GM12878 (cell line): ENCODE data around the gene PRR3. TPM values are rescaled to one million over a fixed set of nuclear protein-coding genes. Genes with fewer than 3 reads are reported as not detected.
A peak's percentile ranks its signal among the peaks of the same experiment; 100 is the strongest.

Experiments
- ATAC-seq: fragments of 200-7000 bp; cut with Tn5 transposase; 3 replicates; pipeline ENCODE4 v1.9.1; 2020; ENCODE audit warnings: mild to moderate bottlenecking, moderate library complexity
- BruUV-seq: library from RNA; stranded (reverse); fragments of 400-500 nt; replicated peaks from 2 replicates; lab custom pipeline; 2021; lab: Mats Ljungman, UMichigan
- CTCF ChIA-PET: fragments of 300-600 bp; sonication (Branson Sonifier 250); formaldehyde crosslinking; extraction: SDS; loops from one replicate; lab custom pipeline; 2021; ENCODE audit warnings: inconsistent platforms; lab: Yijun Ruan, JAX
- POLR2A ChIA-PET: fragments of 350-600 bp; formaldehyde crosslinking; extraction: SDS; loops from one replicate; lab custom pipeline; 2021; ENCODE audit warnings: inconsistent platforms; lab: Charles Lee
- RAD21 ChIA-PET: fragments of 300-600 bp; sonication (Branson Sonifier 250); formaldehyde crosslinking; loops from one replicate; lab custom pipeline; 2023; ENCODE audit warnings: antibody characterized with exemption; ENCODE audit not compliant: unreplicated experiment; lab: Charles Lee
- SMC1A ChIA-PET: fragments of 300-600 bp; sonication (Branson Sonifier 250); formaldehyde crosslinking; loops from one replicate; lab custom pipeline; 2023; ENCODE audit not compliant: unreplicated experiment, uncharacterized antibody; lab: Charles Lee
- DNase-seq: peaks from one replicate; pipeline ENCODE4 v3.0.0-alpha.2; 2011; ENCODE audit warnings: low read depth, low spot score
- FAIRE-seq: peaks from 3 replicates; lab custom pipeline; 2011; peaks lifted over from hg19 to GRCh38; lab: Jason Lieb, UNC
- H2AFZ ChIP-seq: 2 replicates; pipeline ENCODE4 v1.6.0; 2011; ENCODE audit warnings: low read depth, low read length, control low read depth; ENCODE audit not compliant: control insufficient read depth
- H3K27ac ChIP-seq: 2 replicates; pipeline ENCODE4 v1.5.1; 2011; ENCODE audit warnings: control low read depth; ENCODE audit not compliant: control insufficient read depth, insufficient read depth
- H3K27me3 ChIP-seq, 2 experiments: replicated peaks in 1 of 2; 2 replicates each; pipeline versions ENCODE4 v1.6.0 to v1.6.1; 2011; ENCODE audit warnings: low read length in 1 of 2; ENCODE audit not compliant: control insufficient read depth in 2 of 2, insufficient read depth in 2 of 2
- H3K36me3 ChIP-seq, 2 experiments: 2 replicates each; pipeline ENCODE4 v1.5.1; 2011; ENCODE audit warnings: low read length in 1 of 2; ENCODE audit not compliant: control insufficient read depth in 2 of 2, insufficient read depth in 2 of 2
- H3K4me1 ChIP-seq: 2 replicates; pipeline ENCODE4 v1.6.1; 2011; ENCODE audit warnings: mild to moderate bottlenecking, low read length, moderate library complexity, mixed read lengths; ENCODE audit not compliant: control insufficient read depth, insufficient read depth
- H3K4me2 ChIP-seq: 2 replicates; pipeline ENCODE4 v1.6.0; 2011; ENCODE audit warnings: control low read depth; ENCODE audit not compliant: control insufficient read depth, insufficient read depth
- H3K4me3 ChIP-seq: fragments of 200-600 bp; sonication (generic); 2 replicates; pipeline ENCODE4 v1.5.1; 2016
- H3K79me2 ChIP-seq: 2 replicates; pipeline ENCODE4 v1.6.0; 2011; ENCODE audit warnings: low read length; ENCODE audit not compliant: control insufficient read depth, insufficient read depth
- H3K9ac ChIP-seq: 2 replicates; pipeline ENCODE4 v1.8.0; 2011; ENCODE audit warnings: low read length, control low read depth, mixed read lengths; ENCODE audit not compliant: control insufficient read depth, insufficient read depth
- H3K9me3 ChIP-seq: replicated peaks from 3 replicates; pipeline ENCODE4 v1.5.1; 2011; ENCODE audit warnings: mild to moderate bottlenecking, low read length; ENCODE audit not compliant: control insufficient read depth, insufficient read depth
- H4K20me1 ChIP-seq: 2 replicates; pipeline ENCODE4 v1.6.0; 2011; ENCODE audit not compliant: control insufficient read depth, insufficient read depth
- ATF7 ChIP-seq: fragments of 450-650 bp; IDR thresholded peaks from 2 replicates; pipeline ENCODE4 v1.6.1; 2016; ENCODE audit warnings: low read depth, mild to moderate bottlenecking
- BHLHE40 ChIP-seq, 2 experiments: fragments of 450-650 bp in 1 of 2; IDR thresholded peaks; 2 replicates each; pipeline ENCODE4 v1.6.1; 2011 to 2017; ENCODE audit warnings: low read depth in 2 of 2, borderline replicate concordance in 1 of 2, improper control_type of control experiment in 1 of 2, low read length in 1 of 2, mild to moderate bottlenecking in 1 of 2
- FOXK2 ChIP-seq: fragments of 450-650 bp; IDR thresholded peaks from 2 replicates; pipeline ENCODE4 v1.6.1; 2017; ENCODE audit warnings: mild to moderate bottlenecking, moderate library complexity
- HDGF ChIP-seq: fragments of 450-650 bp; IDR thresholded peaks from 2 replicates; pipeline ENCODE4 v1.6.1; 2016; ENCODE audit warnings: antibody characterized with exemption
- IKZF1 ChIP-seq: fragments of 450-650 bp; conservative IDR thresholded peaks from 2 replicates; pipeline ENCODE4 v1.6.1; 2017; ENCODE audit warnings: antibody characterized with exemption, mild to moderate bottlenecking
- IKZF2 ChIP-seq, 2 experiments: fragments of 450-650 bp; IDR thresholded peaks; 2 replicates each; pipeline ENCODE4 v1.6.1; 2017; ENCODE audit warnings: mild to moderate bottlenecking in 2 of 2, moderate library complexity in 2 of 2
- MAX ChIP-seq: IDR thresholded peaks from 2 replicates; pipeline ENCODE4 v1.6.1; 2012; ENCODE audit warnings: low read depth, low read length, improper control_type of control experiment
- MLLT1 ChIP-seq: fragments of 450-650 bp; IDR thresholded peaks from 2 replicates; pipeline ENCODE4 v1.6.1; 2016; ENCODE audit warnings: mild to moderate bottlenecking
- NBN ChIP-seq: fragments of 450-650 bp; IDR thresholded peaks from 2 replicates; pipeline ENCODE4 v1.6.1; 2016
- NFYB ChIP-seq: IDR thresholded peaks from 2 replicates; pipeline ENCODE4 v1.6.1; 2011; ENCODE audit warnings: low read depth, mild to moderate bottlenecking, low read length, improper control_type of control experiment, moderate library complexity; ENCODE audit not compliant: insufficient read depth
- NR2F1 ChIP-seq: fragments of 450-650 bp; conservative IDR thresholded peaks from 2 replicates; pipeline ENCODE4 v1.6.1; 2017; ENCODE audit warnings: mild to moderate bottlenecking
- PKNOX1 ChIP-seq: fragments of 450-650 bp; IDR thresholded peaks from 2 replicates; pipeline ENCODE4 v1.6.1; 2016; ENCODE audit warnings: mild to moderate bottlenecking
- RAD51 ChIP-seq: fragments of 450-650 bp; IDR thresholded peaks from 2 replicates; pipeline ENCODE4 v1.6.1; 2016; ENCODE audit warnings: moderate library complexity, mild to moderate bottlenecking, inconsistent platforms
- SP1 ChIP-seq: IDR thresholded peaks from one replicate; pipeline ENCODE4 v1.6.1; 2011; ENCODE audit warnings: low read depth, low read length
- TAF1 ChIP-seq: IDR thresholded peaks from 2 replicates; pipeline ENCODE4 v1.6.1; 2011; ENCODE audit warnings: mild to moderate bottlenecking, low read depth, low read length, borderline replicate concordance
- ZNF207 ChIP-seq: fragments of 450-650 bp; IDR thresholded peaks from 2 replicates; pipeline ENCODE4 v1.6.1; 2014; ENCODE audit warnings: antibody characterized with exemption, mild to moderate bottlenecking, borderline replicate concordance
- ZNF217 ChIP-seq: fragments of 450-650 bp; IDR thresholded peaks from 2 replicates; pipeline ENCODE4 v1.6.1; 2017; ENCODE audit warnings: antibody characterized with exemption, mild to moderate bottlenecking
- ZZZ3 ChIP-seq: IDR thresholded peaks from 2 replicates; pipeline ENCODE4 v1.6.1; 2011; ENCODE audit warnings: low read depth; ENCODE audit not compliant: control insufficient read depth, insufficient read length
- WGBS: methylation state at CpG from one replicate; pipeline ENCODE4 v1.1.6; 2016; ENCODE audit warnings: low lambda C conversion rate; ENCODE audit not compliant: insufficient replicate concordance, insufficient coverage; ENCODE audit errors: missing lambda C conversion rate; 5-methylcytosine and 5-hydroxymethylcytosine counted together
- in situ Hi-C: fragments of 300-500 bp; cut with MboI; formaldehyde crosslinking; loops from 9 replicates; pipeline ENCODE4 v1.14.3; 2018; ENCODE audit warnings: mixed read lengths
- intact Hi-C: fragments of 100-400 bp; cut with micrococcal nuclease; formaldehyde crosslinking; loops from one replicate; pipeline ENCODE4 v1.14.2; 2022; ENCODE audit not compliant: unreplicated experiment
- polyA plus RNA-seq, 11 experiments: library from polyadenylated mRNA; depleted of rRNA in 4 of 11; unstranded in 6 of 11; stranded (reverse) in 5 of 11; fragments of >200 nt; fragmentation: Nextera tagmentation in 4 of 11; fragmentation: Illumina TruSeq in 1 of 11; extraction: Ambion mirVana in 4 of 11; extraction: Trizol in 1 of 11; gene quantifications; 1 replicate in 1 of 11; 2 replicates in 10 of 11; pipeline versions ENCODE4 v1.2.1 to v1.2.3, GENCODE V29; 2011 to 2016; ENCODE audit warnings: inconsistent platforms in 2 of 11, missing spikeins in 2 of 11, low read depth in 1 of 11
- total RNA-seq, 4 experiments: library from RNA; depleted of rRNA in 3 of 4; stranded (reverse); fragments of >200 nt in 3 of 4; fragmentation: Illumina TruSeq in 1 of 4; extraction: Trizol in 1 of 4; gene quantifications; 2 replicates each; pipeline versions ENCODE4 v1.2.1 to v1.2.3, GENCODE V29; 2013 to 2021

The PRR3 gene
- total and polyA plus RNA-seq, 10 of the 15 experiments (the other 5 are each of a cell fraction or from before 2014, with no cell fraction given), result 14.0 to 38.2 (median 20.5) TPM

GRCh38 chr6:30533460-30534294 is 23.4 kb upstream of the PRR3 start:
- in situ Hi-C loops, result loop anchor here (5.0 kb wide), 1 partner anchor 41 kb away; no protein-coding TSS in a partner anchor
- 69% methylated on average over 15 of the region's 15 CpGs for WGBS
- H3K36me3 ChIP-seq, result no peaks in the 10 kb centered on the region
- H2AFZ ChIP-seq, result peak overlapping the region; percentile 54
- intact Hi-C loops, result loop anchor here (2.0 kb wide), 1 partner anchor 17 kb away; no protein-coding TSS in a partner anchor
- H3K4me2 ChIP-seq, result peak overlapping the region; percentile 30; the same call in 1 of the 2 replicates
- no peaks in the 10 kb centered on the region for H4K20me1 ChIP-seq
- CTCF ChIA-PET, result interaction anchor here (0.6 to 7.5 kb wide), 13 partner anchors 9 to 677 kb away, joined by 3 to 199 read pairs (median 10); partner anchors contain the start of gene DHX16
- RAD21 ChIA-PET, result interaction anchor here (0.7 to 5.2 kb wide), 8 partner anchors 8 to 80 kb away, joined by 3 to 77 read pairs (median 13); no protein-coding TSS in a partner anchor
- TF ChIP-seq HDGF, result no peak
- peak; percentile 43; the same call in 1 of the 2 replicates for TF ChIP-seq NR2F1
- TF ChIP-seq ATF7, result peak; percentile 54; the same call in 1 of the 2 replicates
- TF ChIP-seq NFYB, result peak; percentile 49; the same call in 1 of the 2 replicates
- peak in 1 of 2 experiments; percentile 15; a peak in 1 of 4 replicates for TF ChIP-seq IKZF2 (IDR thresholded peaks at IDR 0.05)
- peak; percentile 68; the same call in 1 of the 2 replicates for TF ChIP-seq FOXK2
- 0 out of 2 replicates have a peak, but pooled peaks have one; percentile 45 for TF ChIP-seq NBN
- TF ChIP-seq ZNF207, result no peak
- peak; percentile 88 for TF ChIP-seq MLLT1
- peak; percentile 87 for TF ChIP-seq PKNOX1
- no peak for TF ChIP-seq SP1
- 0 out of 2 replicates have a peak, but pooled peaks have one; percentile 54 for TF ChIP-seq ZNF217
- TF ChIP-seq IKZF1, result 0 out of 2 replicates have a peak, but pooled peaks have one; percentile 23
- TF ChIP-seq TAF1, result no peak
- TF ChIP-seq ZZZ3, result no peak
- no peak for TF ChIP-seq MAX
- TF ChIP-seq RAD51, result 0 out of 2 replicates have a peak, but pooled peaks have one; percentile 10
- peak; percentile 75 to 94 for TF ChIP-seq BHLHE40 (IDR thresholded peaks at IDR 0.05; ENCODE audit: borderline replicate concordance in 1 of 2, low read depth in 2 of 2, low read length in 1 of 2)
- SMC1A ChIA-PET, result interaction anchor here (1.8 to 7.4 kb wide), 5 partner anchors 10 to 80 kb away, joined by 4 to 123 read pairs (median 69); no protein-coding TSS in a partner anchor
- POLR2A ChIA-PET, result interaction anchor here (0.7 to 1.9 kb wide), 6 partner anchors 21 to 82 kb away, joined by 3 to 10 read pairs (median 8); partner anchors contain the start of gene ABCF1
- H3K27me3 ChIP-seq, result no peaks in the 10 kb centered on the region
- 0 out of 2 replicates have a peak overlapping the region, but pooled peaks have one; percentile 5 for H3K4me3 ChIP-seq
- H3K4me1 ChIP-seq, result peaks cover 25% of the 10 kb centered on the region
- H3K27ac ChIP-seq, result no peak overlapping the region
- BruUV-seq, result no TSS peak
- DNase-seq, result no peak
- peak; percentile 46 for ATAC-seq
- no peak overlapping the region for H3K9ac ChIP-seq
- FAIRE-seq, result no peak
- H3K9me3 ChIP-seq, result peaks cover 2% of the 10 kb centered on the region; the same call in 2 of the 3 replicates
- no peaks in the 10 kb centered on the region for H3K79me2 ChIP-seq
